GM18526 (cell line): Measurements from ENCODE around the gene ADARB2.

Source experiments
- POLR2A ChIP-seq: IDR thresholded peaks from 3 replicates; pipeline ENCODE4 v1.6.1; 2011; ENCODE audit not compliant: insufficient read length; ENCODE audit errors: extremely low read depth

ADARB2 gene

DNA sequence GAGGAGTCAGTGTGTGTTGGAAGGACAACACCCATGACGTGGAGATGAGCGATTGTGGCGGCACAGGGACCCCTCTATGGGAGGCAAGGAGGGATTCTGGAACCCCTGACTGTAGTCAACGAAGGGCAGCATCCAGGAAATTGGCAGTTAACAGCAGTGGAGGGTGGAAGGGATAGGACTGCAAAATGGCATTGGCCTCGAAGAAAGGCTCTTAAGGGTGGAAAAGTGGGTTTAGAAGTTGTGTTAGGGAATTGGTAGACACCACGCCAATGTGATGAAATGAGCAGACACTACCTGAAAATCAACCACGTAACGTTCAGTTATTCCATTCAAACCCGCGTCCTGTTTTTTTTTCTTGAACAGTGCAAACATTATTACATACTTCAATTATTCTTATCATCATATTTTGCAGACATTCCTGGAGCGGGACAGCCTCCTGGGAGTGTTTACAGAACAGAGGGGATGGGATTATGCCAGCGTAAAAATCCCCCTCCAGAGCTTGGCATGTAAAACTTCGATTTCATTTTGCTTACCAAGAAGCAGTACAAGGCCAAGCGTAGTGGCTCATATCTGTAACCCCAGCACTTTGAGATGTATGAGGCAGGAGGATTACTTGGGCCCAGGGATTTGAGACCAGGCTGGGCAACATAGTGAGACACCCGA is 409.0 kb downstream of the ADARB2 start:
- TF ChIP-seq POLR2A: no peak

DNA sequence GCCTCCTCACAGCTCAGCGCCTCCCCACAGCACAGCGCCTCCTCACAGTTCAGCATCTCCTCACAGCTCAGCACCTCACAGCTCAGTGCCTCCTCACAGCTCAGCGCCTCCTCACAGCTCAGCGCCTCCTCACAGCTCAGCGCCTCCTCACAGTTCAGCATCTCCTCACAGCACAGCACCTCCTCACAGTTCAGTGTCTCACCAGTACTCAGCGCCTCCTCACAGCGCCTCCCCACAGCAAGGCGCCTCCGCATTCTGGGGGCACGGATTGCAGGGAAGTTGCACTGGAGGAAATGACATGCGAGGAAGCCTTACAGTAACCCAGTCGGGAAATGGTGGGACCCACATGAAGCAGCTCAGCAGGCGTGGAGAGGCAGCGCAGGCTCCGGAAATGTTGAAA is 409.6 kb downstream of the ADARB2 start:
- no peak for TF ChIP-seq POLR2A

DNA sequence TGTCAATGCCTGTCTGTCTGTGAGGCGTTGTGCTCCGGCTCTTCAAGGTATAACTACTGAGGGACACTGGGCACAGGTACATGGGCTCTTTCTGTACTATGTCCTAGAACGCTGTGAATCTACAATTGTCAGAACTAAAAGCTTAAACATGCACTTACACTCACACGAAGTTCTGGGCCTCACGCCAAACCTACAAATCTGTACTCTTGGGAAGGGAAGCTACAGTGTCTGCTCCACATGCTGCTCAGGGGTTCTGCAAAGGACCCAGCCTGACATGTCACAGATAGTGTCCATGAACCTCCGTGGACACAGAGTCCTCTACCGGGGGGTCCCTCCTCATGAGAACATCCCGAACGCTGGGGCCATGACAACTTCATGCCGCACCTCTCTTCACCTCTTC is 412.4 kb downstream of the ADARB2 start:
- no peak for TF ChIP-seq POLR2A

DNA sequence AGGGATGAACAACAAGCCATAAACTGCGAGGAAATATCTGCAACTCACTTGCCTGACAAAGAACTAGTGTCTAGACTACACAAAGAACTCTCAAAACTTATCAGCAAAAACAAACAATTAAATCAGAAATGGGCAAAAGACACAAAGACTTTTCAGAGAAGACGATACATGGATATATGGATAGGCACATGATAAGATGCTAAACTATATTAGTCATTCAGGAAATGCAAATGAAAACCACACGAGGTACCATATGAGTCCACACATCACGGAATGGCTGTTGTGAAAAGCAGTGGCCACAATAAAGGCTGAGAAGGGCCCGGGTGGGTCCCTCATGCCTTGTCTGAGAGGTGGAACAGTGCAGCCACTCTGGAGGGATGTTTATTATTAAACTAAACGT is 413.4 kb downstream of the ADARB2 start:
- TF ChIP-seq POLR2A: no peak

DNA sequence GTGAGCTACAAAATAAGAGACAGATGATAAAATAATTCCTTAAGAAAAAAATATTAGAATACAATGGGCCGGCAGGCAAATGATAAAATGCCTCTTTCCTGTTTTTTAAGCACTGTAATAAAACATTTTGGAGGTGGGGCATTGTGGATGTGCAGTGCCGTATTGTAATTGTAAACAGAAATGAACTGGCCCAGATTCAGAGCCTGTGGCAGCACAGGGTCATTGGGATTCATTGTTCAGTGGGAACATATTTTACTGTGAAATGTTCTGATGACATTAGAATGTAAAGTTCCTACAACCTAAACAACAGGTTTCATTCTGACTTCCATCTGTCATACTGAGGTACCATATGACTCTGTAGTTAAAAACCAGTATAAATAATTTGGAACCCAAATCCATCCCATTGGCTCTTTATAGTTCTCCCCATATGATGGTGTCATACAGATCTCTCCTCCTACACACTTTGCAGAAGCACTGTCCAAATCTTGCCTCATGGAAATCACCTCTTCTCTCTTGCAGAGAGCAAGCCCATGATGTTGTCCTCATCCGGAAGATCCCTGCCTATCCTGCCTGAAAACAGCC is 416.5 kb downstream of the ADARB2 start:
- no peak for TF ChIP-seq POLR2A

DNA sequence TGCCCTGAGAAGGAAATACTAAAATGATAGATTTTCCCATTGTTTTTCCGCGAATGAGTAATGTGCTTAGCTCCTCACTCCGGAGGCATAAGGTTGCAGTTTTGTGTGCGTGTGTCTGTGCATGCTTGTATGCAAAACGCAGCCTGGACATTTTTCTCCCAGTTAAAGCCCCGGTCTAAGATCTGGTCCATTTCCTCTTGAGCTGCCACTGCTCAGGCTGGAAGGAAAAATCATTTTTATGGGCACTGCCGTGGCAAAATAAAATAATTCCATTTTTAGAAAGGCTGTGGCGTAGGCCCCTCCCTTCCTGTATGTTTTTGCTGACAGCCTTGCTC is 420.5 kb downstream of the ADARB2 start:
- no peak for TF ChIP-seq POLR2A

DNA sequence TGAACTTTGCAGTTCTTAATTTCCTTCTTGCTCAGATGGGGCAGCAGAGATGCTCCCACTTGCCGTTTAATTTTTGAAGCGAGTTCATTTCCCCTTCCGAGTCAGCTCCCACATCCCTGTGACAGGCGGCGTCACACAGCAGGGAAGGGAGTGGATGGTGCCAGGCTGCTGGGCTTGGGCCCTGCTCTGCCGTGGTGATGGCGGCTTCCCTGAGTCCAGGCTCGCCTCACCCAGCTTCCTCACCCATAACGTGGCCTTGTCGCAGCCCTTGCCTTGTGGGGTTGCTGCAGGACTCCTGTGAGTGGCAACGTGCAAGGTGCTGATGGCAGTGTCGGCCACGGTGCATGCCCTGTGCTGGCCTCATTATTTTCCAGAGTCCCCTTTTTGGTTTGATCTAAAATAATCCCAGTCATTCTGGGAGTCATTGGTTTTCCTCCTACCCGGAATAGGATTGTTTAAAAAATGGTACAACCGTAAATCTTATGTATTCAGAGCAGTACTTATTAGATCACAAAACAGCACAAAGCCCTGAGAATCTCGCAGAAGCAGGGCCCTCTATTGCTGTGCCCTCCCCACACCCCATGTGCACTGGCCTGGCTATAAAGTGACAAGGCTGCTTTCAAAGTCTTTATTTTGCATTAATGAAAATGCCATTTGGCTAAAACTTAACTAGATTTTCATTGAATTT is 421.1 kb downstream of the ADARB2 start:
- no peak for TF ChIP-seq POLR2A

DNA sequence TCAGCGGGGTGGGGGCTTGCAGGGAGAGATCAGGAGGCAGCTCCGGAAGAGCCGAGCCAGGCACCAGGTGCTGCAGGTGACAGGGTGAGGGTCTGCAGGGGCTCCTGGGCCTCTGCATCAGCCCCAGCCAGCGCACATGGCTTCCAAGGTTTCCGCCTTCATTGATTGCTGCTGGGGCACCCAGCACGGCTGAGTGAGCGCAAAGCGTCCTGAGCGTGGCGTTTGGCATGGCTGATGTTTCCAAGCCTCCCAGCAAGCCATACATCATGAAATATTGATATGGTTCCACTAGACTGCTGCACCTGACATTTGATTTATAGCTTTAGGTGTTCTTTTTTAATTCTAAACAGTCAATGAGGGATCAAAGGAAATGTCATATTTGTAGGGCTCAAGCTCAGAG is 422.1 kb downstream of the ADARB2 start:
- TF ChIP-seq POLR2A: no peak

DNA sequence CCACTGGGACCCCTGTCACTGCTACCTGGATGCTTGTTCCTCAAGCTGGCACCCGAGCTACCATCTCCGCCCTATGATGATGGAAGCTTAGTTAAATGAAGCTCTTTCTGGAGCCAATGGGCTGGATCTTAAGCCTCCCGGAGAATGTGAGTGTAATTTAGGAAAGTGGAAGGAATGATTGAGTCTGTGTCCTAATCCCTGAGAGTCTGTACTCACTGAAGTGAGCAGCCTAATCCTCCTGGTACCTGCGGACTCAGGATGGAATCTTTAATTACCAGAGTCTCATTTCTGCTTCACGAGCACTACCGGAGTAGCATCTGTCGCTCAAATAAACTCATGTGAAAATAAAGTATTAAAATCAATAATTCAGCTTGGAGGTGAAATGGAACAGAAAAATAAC is 425.6 kb downstream of the ADARB2 start:
- no peak for TF ChIP-seq POLR2A

DNA sequence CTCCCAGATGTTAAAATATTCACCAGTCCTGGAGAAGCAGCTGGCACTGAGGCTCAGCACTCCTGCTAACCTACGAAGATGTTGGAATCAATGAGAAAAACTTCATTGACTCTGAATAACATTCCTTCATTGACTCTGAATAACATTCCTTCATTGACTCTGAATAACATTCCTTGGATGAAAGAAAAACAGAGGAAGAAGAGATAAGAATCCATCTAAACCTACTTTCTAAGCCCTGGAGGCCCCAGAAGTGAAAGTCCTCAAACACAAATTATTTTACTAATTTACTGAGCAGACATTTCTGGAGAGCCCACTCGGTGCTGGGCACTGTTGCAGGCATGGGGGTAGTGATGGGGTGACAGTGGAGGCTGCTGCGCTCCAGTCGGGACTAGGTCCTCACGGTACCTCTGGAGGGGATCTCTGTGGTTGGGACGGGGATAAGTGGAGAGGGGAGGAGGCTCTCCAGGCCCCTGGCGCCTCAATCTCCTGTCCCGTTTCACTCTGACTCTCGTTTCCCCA is 427.0 kb downstream of the ADARB2 start:
- TF ChIP-seq POLR2A: no peak

DNA sequence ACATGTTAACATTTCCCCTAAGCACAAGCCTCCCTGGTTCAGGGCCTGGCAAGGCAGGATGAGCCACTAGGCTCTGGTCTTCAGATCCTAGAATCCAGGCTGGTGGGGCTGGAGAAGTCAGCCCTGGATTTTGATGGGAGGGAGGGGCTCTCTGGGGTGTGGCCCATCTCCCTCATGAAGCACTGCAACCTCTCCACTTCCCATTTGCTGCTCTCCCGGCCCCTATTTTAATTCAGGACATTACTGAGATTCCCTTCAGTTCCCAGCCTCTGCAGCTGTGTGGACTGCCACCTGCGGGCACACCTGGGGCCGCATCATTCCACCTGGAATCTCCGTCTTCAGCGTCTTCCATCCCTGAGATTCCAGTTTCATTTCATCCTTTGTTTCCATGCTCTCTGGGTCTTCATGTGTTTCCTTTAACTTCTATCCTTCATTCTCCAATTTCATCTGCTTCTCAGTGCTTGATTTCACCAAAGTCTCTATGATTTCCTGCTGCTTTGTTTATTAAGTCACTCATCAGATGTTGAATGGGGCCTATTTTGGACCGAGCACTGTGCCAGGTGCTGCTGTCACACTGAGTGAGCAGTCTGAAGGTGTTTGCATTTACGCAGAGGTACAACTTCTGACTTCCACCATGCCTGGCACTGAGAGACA is 427.6 kb downstream of the ADARB2 start:
- TF ChIP-seq POLR2A: no peak

DNA sequence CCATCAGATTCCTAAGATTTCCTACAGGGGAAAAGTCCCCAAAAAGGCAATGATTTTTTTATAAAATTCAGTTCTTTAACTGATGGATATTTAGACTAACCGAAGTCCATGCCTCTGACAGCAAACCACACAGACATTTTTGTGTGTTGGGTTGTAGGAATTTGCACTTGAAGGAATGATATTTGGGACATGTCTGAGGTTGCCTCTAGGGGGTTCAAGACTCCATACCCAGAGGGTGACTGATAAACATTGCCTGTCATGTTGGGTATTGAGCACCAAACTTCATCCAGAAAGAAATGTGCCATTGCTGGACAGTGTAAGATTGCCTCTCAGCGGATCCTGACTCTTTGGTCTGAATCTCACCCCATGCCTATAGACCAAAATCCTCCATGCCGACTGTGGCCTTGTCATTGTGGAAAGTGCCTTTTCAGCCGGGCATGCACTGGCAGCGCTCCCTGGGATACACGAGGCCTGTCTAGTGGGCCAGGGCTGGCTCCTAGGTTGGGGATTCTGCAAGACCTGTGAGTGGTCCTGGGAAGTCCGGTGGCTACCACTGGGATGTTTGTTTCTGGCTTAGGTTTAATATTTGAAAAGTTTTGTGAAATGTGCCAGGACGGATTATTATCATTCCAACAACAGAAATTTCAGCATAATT is 428.2 kb downstream of the ADARB2 start:
- TF ChIP-seq POLR2A: no peak

DNA sequence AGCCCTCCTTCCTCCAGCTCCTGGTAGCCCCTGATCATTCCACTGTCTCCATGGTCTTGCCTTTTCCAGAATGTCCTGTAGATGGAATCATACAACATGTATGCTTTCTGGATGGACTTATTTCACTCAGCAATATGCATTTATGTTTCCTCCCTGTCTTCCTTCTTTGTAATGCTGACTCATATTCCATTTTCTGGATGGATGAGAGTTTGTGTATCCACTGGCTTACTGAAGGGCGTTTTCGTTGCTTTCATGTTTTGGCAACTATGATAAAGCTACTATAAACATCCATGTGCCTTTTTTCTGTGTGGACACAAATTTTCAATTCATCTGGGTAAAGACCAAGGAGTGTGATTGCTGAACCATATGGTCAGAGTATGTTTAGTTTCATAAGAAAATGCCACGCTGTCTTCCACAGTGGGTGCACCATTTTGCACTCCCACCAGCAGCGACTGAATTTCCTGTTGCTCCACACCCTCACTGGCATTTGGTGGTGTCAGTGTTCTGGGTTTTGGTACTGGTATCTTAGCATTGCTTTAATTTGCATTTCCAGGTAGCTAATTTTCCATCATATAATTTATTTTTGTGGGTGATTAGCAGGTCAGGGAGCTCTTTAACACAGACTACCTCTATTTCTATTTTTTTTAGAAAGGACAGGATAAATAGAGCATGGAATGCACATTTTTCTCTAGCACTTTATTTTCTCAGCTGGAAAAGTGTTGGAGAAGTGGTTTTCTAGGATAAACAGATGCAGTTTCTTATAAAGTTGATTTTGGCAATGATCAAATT is 429.0 kb downstream of the ADARB2 start:
- no peak for TF ChIP-seq POLR2A

DNA sequence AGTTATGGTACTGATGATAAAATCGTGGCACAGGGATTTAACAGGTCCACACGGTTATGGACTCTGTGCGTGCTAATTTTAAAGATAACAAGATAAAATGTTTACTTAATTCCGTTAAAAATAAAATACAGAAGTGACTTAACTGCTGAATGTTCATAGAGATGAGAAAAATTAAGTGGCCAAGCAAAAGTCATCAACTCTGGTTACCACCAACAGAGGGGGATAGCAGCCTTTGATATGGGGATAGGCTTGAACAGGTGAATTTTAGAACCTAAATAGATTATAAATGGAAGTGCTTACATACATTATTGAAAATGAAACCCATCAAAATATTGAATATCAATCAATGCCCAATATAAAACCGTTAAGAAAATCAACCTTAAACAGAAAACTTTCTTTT is 436.2 kb downstream of the ADARB2 start:
- TF ChIP-seq POLR2A: no peak

DNA sequence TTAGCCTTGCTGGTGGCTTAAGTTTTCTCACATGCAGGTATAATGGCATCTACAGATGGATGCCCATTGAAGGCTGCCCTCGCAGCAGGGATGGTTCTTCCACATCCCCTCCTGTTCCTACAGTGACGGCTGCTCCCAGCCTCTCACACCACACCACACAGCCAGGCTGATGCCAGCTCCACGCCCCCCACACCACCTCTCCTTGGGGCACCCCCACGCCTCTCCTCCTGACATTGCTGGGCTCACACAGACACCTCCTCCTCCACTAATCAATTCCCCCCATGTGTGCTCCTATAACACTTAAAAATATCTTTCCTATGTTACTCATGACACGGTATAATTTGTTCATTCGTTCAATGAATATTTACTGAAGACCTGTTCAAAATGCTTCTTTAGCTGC is 437.1 kb downstream of the ADARB2 start:
- TF ChIP-seq POLR2A: no peak
